ENCODE data around the gene UGT1A1. TPM values are rescaled to one million over a fixed set of nuclear protein-coding genes. Genes with fewer than 3 reads are reported as not detected.

The UGT1A1 gene
- total and polyA plus RNA-seq, 10 of the 15 experiments (the other 5 are each of a cell fraction or from before 2014, with no cell fraction given), result not detected

- Histone ChIP-seq H3K4me3 (no peak within 1 kb of the TSS), H3K4me1 (ENCODE audit: control insufficient read depth, insufficient read depth, low read length) (no peaks in the 10 kb centered on the region), H3K9me3 (replicated peaks; ENCODE audit: control insufficient read depth, insufficient read depth, low read length) (no peaks in the 10 kb centered on the region; the same call in 2 of the 3 replicates), H3K27me3 (replicated peaks in 1 of 2; ENCODE audit: control insufficient read depth in 2 of 2, insufficient read depth in 2 of 2, low read length in 1 of 2) (no peaks in the 10 kb centered on the region), H3K27ac (ENCODE audit: control insufficient read depth, insufficient read depth) (no peak within 1 kb of the TSS), H4K20me1 (ENCODE audit: control insufficient read depth, insufficient read depth) (no peaks in the 10 kb centered on the region), H3K79me2 (ENCODE audit: control insufficient read depth, insufficient read depth, low read length) (no peaks in the 10 kb centered on the region), H2AFZ (ENCODE audit: control insufficient read depth, low read depth, low read length) (no peak within 1 kb of the TSS), H3K36me3 (ENCODE audit: control insufficient read depth in 2 of 2, insufficient read depth in 2 of 2, low read length in 1 of 2) (no peaks in the 10 kb centered on the region), H3K9ac (ENCODE audit: control insufficient read depth, insufficient read depth, low read length) (no peak within 1 kb of the TSS), H3K4me2 (ENCODE audit: control insufficient read depth, insufficient read depth) (no peak within 1 kb of the TSS)
- in situ Hi-C loops (cut with MboI), result no loop called here
- CTCF ChIA-PET, result no interaction called here
- TF ChIP-seq, protein P1, sequence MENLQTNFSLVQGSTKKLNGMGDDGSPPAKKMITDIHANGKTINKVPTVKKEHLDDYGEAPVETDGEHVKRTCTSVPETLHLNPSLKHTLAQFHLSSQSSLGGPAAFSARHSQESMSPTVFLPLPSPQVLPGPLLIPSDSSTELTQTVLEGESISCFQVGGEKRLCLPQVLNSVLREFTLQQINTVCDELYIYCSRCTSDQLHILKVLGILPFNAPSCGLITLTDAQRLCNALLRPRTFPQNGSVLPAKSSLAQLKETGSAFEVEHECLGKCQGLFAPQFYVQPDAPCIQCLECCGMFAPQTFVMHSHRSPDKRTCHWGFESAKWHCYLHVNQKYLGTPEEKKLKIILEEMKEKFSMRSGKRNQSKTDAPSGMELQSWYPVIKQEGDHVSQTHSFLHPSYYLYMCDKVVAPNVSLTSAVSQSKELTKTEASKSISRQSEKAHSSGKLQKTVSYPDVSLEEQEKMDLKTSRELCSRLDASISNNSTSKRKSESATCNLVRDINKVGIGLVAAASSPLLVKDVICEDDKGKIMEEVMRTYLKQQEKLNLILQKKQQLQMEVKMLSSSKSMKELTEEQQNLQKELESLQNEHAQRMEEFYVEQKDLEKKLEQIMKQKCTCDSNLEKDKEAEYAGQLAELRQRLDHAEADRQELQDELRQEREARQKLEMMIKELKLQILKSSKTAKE (IDR thresholded peaks at IDR 0.05; ENCODE audit: low read depth, poor library complexity, severe bottlenecking), result no peak
- TF ChIP-seq RBBP5 (conservative IDR thresholded peaks at IDR 0.05), result no peak
- FAIRE-seq, result no peak
- no TSS peak for BruUV-seq (replicated peaks)
- no peak for ATAC-seq
- SMC1A ChIA-PET (ENCODE audit: uncharacterized antibody, unreplicated experiment), result no interaction called here
- 0% methylated on average over 2 of the region's 2 CpGs for WGBS (ENCODE audit: insufficient coverage, insufficient replicate concordance, low lambda C conversion rate, missing lambda C conversion rate)
- POLR2A ChIA-PET, result no interaction called here
- no peak for DNase-seq (ENCODE audit: low read depth, low spot score)
- RAD21 ChIA-PET (ENCODE audit: unreplicated experiment), result no interaction called here
- intact Hi-C loops (cut with micrococcal nuclease; ENCODE audit: unreplicated experiment), result no loop called here
Observed at GRCh38 chr2:233778030-233778429, 18.0 kb downstream of the UGT1A1 start, which contains the start of gene MROH2A. Gene MROH2A (plus strand): TSS chr2:233778330. CDS start chr2:233779359, 1,029 bp downstream.

DNA sequence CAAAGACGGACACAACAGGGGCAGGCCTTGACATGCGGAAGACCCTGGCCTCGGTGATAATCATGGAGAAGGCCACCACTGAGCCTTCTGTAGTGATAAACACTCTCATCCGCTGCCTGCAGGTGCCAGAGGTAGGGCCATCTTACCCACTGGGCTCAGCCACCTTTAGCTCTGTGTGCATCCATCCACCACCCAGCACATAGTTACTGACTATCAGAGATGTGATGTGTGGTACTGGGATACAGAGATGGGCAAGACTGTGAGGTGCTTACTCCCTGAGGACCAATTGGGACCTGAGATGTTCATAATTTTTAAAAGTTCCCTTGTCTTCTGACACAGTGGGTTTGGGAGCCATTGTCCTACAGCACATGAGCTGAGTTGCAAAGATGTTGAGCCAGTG is 19.7 kb downstream of the UGT1A1 start:
- Histone ChIP-seq H3K27ac (ENCODE audit: control insufficient read depth, insufficient read depth) (no peak overlapping the region), H3K4me3 (no peak overlapping the region), H2AFZ (ENCODE audit: control insufficient read depth, low read depth, low read length) (no peak overlapping the region), H3K9ac (ENCODE audit: control insufficient read depth, insufficient read depth, low read length) (no peak overlapping the region), H3K79me2 (ENCODE audit: control insufficient read depth, insufficient read depth, low read length) (no peaks in the 10 kb centered on the region), H3K4me1 (ENCODE audit: control insufficient read depth, insufficient read depth, low read length) (no peaks in the 10 kb centered on the region), H3K36me3 (ENCODE audit: control insufficient read depth in 2 of 2, insufficient read depth in 2 of 2, low read length in 1 of 2) (no peaks in the 10 kb centered on the region), H3K9me3 (replicated peaks; ENCODE audit: control insufficient read depth, insufficient read depth, low read length) (no peaks in the 10 kb centered on the region; the same call in 2 of the 3 replicates), H3K27me3 (replicated peaks in 1 of 2; ENCODE audit: control insufficient read depth in 2 of 2, insufficient read depth in 2 of 2, low read length in 1 of 2) (no peaks in the 10 kb centered on the region), H4K20me1 (ENCODE audit: control insufficient read depth, insufficient read depth) (no peaks in the 10 kb centered on the region), H3K4me2 (ENCODE audit: control insufficient read depth, insufficient read depth) (no peak overlapping the region)
- ChIA-PET RAD21 (ENCODE audit: unreplicated experiment) (no interaction called here), SMC1A (ENCODE audit: uncharacterized antibody, unreplicated experiment) (no interaction called here), CTCF (no interaction called here), POLR2A (no interaction called here)
- BruUV-seq (replicated peaks), result no TSS peak
- ATAC-seq, result no peak
- in situ Hi-C loops (cut with MboI) (no loop called here), intact Hi-C loops (cut with micrococcal nuclease; ENCODE audit: unreplicated experiment) (no loop called here)
- no peak for FAIRE-seq
- WGBS (ENCODE audit: insufficient coverage, insufficient replicate concordance, low lambda C conversion rate, missing lambda C conversion rate), result 56% methylated on average over 4 of the region's 4 CpGs
- no peak for DNase-seq (ENCODE audit: low read depth, low spot score)
- no peak for TF ChIP-seq CHD1 (IDR thresholded peaks at IDR 0.05; ENCODE audit: low read depth, low read length)
- TF ChIP-seq GATAD2B (conservative IDR thresholded peaks at IDR 0.05; ENCODE audit: low read depth), result no peak
- no peak for TF ChIP-seq HDGF (IDR thresholded peaks at IDR 0.05)
- TF ChIP-seq ZNF217 (IDR thresholded peaks at IDR 0.05), result no peak
- TF ChIP-seq CBFB (IDR thresholded peaks at IDR 0.05; ENCODE audit: low read depth), result no peak
- TF ChIP-seq CREB1 (IDR thresholded peaks at IDR 0.05; ENCODE audit: low read depth), result no peak
- TF ChIP-seq NFYB (IDR thresholded peaks at IDR 0.05; ENCODE audit: insufficient read depth, low read depth, low read length), result no peak
- no peak for TF ChIP-seq SIX5 (IDR thresholded peaks at IDR 0.05; ENCODE audit: low read depth, low read length, severe bottlenecking)
- no peak for TF ChIP-seq POLR2AphosphoS2 (IDR thresholded peaks at IDR 0.05; ENCODE audit: low read depth, low read length)
- no peak for TF ChIP-seq CBX3 (IDR thresholded peaks at IDR 0.05; ENCODE audit: borderline replicate concordance, low read depth)
- no peak for TF ChIP-seq RFX5 (IDR thresholded peaks at IDR 0.05; ENCODE audit: low read depth, low read length)
- TF ChIP-seq TCF7 (IDR thresholded peaks at IDR 0.05; ENCODE audit: borderline replicate concordance), result no peak
- no peak for TF ChIP-seq SMAD1 (IDR thresholded peaks at IDR 0.05; ENCODE audit: low read depth, partially characterized antibody)
- TF ChIP-seq ZNF384 (IDR thresholded peaks at IDR 0.05; ENCODE audit: borderline replicate concordance, low read depth, low read length), result no peak
- no peak for TF ChIP-seq TCF3 (IDR thresholded peaks at IDR 0.05; ENCODE audit: borderline replicate concordance, insufficient read depth, low read depth, low read length)

Data from GM12878 (cell line).